SH-SY5Y (cell line): ENCODE measurements around the gene FAM83F.

ENCODE experiments used
- GATA2 ChIP-seq: IDR thresholded peaks from 2 replicates; pipeline ENCODE4 v1.6.1; 2011; ENCODE audit warnings: mild to moderate bottlenecking, low read depth, low read length
- GATA3 ChIP-seq: IDR thresholded peaks from 2 replicates; pipeline ENCODE4 v1.6.1; 2011; ENCODE audit warnings: low read depth, mild to moderate bottlenecking, low read length, moderate library complexity

DNA sequence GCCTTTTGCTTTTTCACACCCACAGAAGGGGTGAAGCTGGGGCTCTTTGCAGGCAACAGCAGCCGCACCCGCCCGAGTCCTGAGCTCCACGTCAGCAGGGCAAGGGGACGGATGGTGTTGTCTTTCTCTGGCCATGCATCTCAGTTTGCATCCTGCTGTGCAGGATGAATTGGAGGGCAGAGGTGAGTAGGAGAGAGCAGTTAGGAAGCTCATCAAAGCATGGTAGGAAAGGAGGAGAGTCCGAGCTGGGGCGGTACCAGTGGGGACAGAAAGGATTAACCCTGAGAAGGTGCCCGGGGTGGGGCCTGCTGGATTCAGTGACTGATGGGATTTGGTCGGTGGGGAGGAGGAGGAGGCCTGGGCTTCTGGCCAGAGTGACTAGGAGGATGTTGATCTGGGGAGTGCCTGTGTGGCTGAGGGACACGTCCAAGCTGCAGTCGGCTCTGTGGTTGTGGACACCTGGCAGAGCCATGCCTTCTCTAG, 14.6 kb downstream of the FAM83F start:
- no peak for TF ChIP-seq GATA2
- no peak for TF ChIP-seq GATA3
